Bone marrow (tissue), 2 donors: Measurements from ENCODE around the gene ASPSCR1.
"Not testable (repeated sequence)": the region's sequence is repeated elsewhere in the genome, so short reads cannot be mapped to it uniquely, and the experiment has no call there.

Source experiments
- DNase-seq, 2 donors: peaks; one replicate each; lab custom pipeline; 2025; lab: John Stamatoyannopoulos, UW

ASPSCR1 gene

GRCh38 chr17:81981511-81981910 lies 4.1 kb downstream of the ASPSCR1 start:
- DNase-seq, result not testable (repeated sequence)

- no peak for DNase-seq
Observed at GRCh38 chr17:81983011-81983638, 5.7 kb downstream of the ASPSCR1 start.

- DNase-seq, result no peak
Observed at GRCh38 chr17:81983639-81984373, 6.4 kb downstream of the ASPSCR1 start.

- no peak for DNase-seq
Observed at GRCh38 chr17:81984773-81985410, 7.5 kb downstream of the ASPSCR1 start.

- DNase-seq, result no peak
Observed at GRCh38 chr17:81986606-81987005, 9.2 kb downstream of the ASPSCR1 start.

GRCh38 chr17:81987161-81987770 lies 9.8 kb downstream of the ASPSCR1 start:
- DNase-seq, result no peak

- DNase-seq, result no peak
Observed at GRCh38 chr17:81990836-81991683, 13.6 kb downstream of the ASPSCR1 start.

- DNase-seq, result no peak
Observed at GRCh38 chr17:81991684-81992305, 14.4 kb downstream of the ASPSCR1 start.

GRCh38 chr17:81992306-81993102 lies 15.1 kb downstream of the ASPSCR1 start:
- DNase-seq, result no peak

GRCh38 chr17:81993729-81994592 lies 16.5 kb downstream of the ASPSCR1 start:
- no peak for DNase-seq

GRCh38 chr17:81994593-81995462 lies 17.4 kb downstream of the ASPSCR1 start:
- no peak for DNase-seq

GRCh38 chr17:81995463-81996231 lies 18.2 kb downstream of the ASPSCR1 start:
- no peak for DNase-seq

GRCh38 chr17:81996232-81996756 lies 18.9 kb downstream of the ASPSCR1 start:
- DNase-seq, result no peak

GRCh38 chr17:81996757-81997441 lies 19.5 kb downstream of the ASPSCR1 start:
- DNase-seq, result no peak

- DNase-seq, result no peak
Observed at GRCh38 chr17:81998212-81998611, 20.8 kb downstream of the ASPSCR1 start.

- no peak for DNase-seq
Observed at GRCh38 chr17:81998691-81999438, 21.4 kb downstream of the ASPSCR1 start.
